GM21423 (cell line): ENCODE data around the gene LARP1.

ENCODE experiments used
- ATAC-seq: cut with Tn5 transposase; IDR thresholded peaks from one replicate; pipeline ENCODE4 v1.9.1; 2021; ENCODE audit warnings: mild to moderate bottlenecking, moderate library complexity; ENCODE audit not compliant: unreplicated experiment

LARP1 gene

GRCh38 chr5:154850255-154851062 lies 95.3 kb downstream of the LARP1 start, which contains the start of gene FAXDC2:
FAXDC2 (minus strand) TSS chr5:154850603; CDS start chr5:154838178, 12,425 bp downstream.
- ATAC-seq, result no peak

- no peak for ATAC-seq
These were observed 96.2 kb downstream of the LARP1 start for GRCh38 chr5:154851351-154851750.

GRCh38 chr5:154857530-154858296 lies 102.5 kb downstream of the LARP1 start:
- ATAC-seq, result peak; percentile 61

GRCh38 chr5:154858297-154858971 lies 103.3 kb downstream of the LARP1 start, which contains the start of gene CNOT8:
CNOT8 (plus strand) TSS chr5:154858627; CDS start chr5:154863279, 4,652 bp downstream.
- peak; percentile 74 for ATAC-seq

- peak; percentile 19 for ATAC-seq
These were observed 104.0 kb downstream of the LARP1 start for GRCh38 chr5:154858972-154859871.

- no peak for ATAC-seq
These were observed 104.9 kb downstream of the LARP1 start for GRCh38 chr5:154860123-154860522.

- no peak for ATAC-seq
These were observed 105.6 kb downstream of the LARP1 start for GRCh38 chr5:154860765-154861164.

- ATAC-seq, result no peak
These were observed 106.8 kb downstream of the LARP1 start for GRCh38 chr5:154861946-154862345.

- ATAC-seq, result no peak
These were observed 107.6 kb downstream of the LARP1 start for GRCh38 chr5:154862766-154863165.

GRCh38 chr5:154863291-154864080 lies 108.3 kb downstream of the LARP1 start:
- no peak for ATAC-seq

- ATAC-seq, result no peak
These were observed 110.4 kb downstream of the LARP1 start for GRCh38 chr5:154865466-154866184.

GRCh38 chr5:154866841-154867240 lies 111.7 kb downstream of the LARP1 start:
- ATAC-seq, result no peak
